ENCODE measurements around the gene CALML6. TPM values are rescaled to one million over a fixed set of nuclear protein-coding genes. Genes with fewer than 3 reads are reported as not detected.
A peak's percentile ranks its signal among the peaks of the same experiment; 100 is the strongest.

The CALML6 gene
- total RNA-seq, 2 experiments from 2014 or later: 0.41 to 0.86 TPM

- H3K27me3 Mint-ChIP-seq (ENCODE audit: low read depth): no peaks in the 10 kb centered on the region
- H3K36me3 Mint-ChIP-seq (ENCODE audit: low read depth): peaks cover 1% of the 10 kb centered on the region
- peaks cover 3% of the 10 kb centered on the region for H3K4me1 Mint-ChIP-seq (ENCODE audit: low read depth)
- H3K9me3 Mint-ChIP-seq: peaks cover 11% of the 10 kb centered on the region
- no peak overlapping the region for H3K4me3 Mint-ChIP-seq
- no peak overlapping the region for H3K27ac Mint-ChIP-seq
- intact Hi-C loops (cut with micrococcal nuclease): no loop called here
- no peak for DNase-seq
- CTCF ChIA-PET: interaction anchor here (0.6 kb wide), 1 partner anchor 104 kb away, joined by 5 read pairs; no protein-coding TSS in a partner anchor
Measured at GRCh38 chr1:1947493-1947892, 32.4 kb downstream of the CALML6 start.

- peaks cover 2% of the 10 kb centered on the region for H3K4me1 Mint-ChIP-seq (ENCODE audit: low read depth)
- H3K9me3 Mint-ChIP-seq: peaks cover 11% of the 10 kb centered on the region
Measured at GRCh38 chr1:1948783-1949182, 33.7 kb downstream of the CALML6 start.

GRCh38 chr1:1950940-1951339, 35.9 kb downstream of the CALML6 start:
- Mint-ChIP-seq H3K9me3 (peaks cover 14% of the 10 kb centered on the region), H3K4me3 (no peak overlapping the region), H3K27ac (no peak overlapping the region), H3K36me3 (ENCODE audit: low read depth) (peaks cover 1% of the 10 kb centered on the region), H3K27me3 (ENCODE audit: low read depth) (no peaks in the 10 kb centered on the region), H3K4me1 (ENCODE audit: low read depth) (peaks cover 3% of the 10 kb centered on the region)
- CTCF ChIA-PET: no interaction called here
- intact Hi-C loops (cut with micrococcal nuclease): loop anchor here (10.0 kb wide), 1 partner anchor 214 kb away; no protein-coding TSS in a partner anchor
- no peak for DNase-seq

More at GRCh38 chr1:1948783-1949182, 33.7 kb downstream of the CALML6 start:
- no peak overlapping the region for H3K27ac Mint-ChIP-seq
- no peak for DNase-seq
- no peak overlapping the region for H3K4me3 Mint-ChIP-seq
- CTCF ChIA-PET: interaction anchor here (0.6 kb wide), 1 partner anchor 77 kb away, joined by 6 read pairs; no protein-coding TSS in a partner anchor
- peaks cover 1% of the 10 kb centered on the region for H3K36me3 Mint-ChIP-seq (ENCODE audit: low read depth)
- H3K27me3 Mint-ChIP-seq (ENCODE audit: low read depth): no peaks in the 10 kb centered on the region
- intact Hi-C loops (cut with micrococcal nuclease): no loop called here

DNA sequence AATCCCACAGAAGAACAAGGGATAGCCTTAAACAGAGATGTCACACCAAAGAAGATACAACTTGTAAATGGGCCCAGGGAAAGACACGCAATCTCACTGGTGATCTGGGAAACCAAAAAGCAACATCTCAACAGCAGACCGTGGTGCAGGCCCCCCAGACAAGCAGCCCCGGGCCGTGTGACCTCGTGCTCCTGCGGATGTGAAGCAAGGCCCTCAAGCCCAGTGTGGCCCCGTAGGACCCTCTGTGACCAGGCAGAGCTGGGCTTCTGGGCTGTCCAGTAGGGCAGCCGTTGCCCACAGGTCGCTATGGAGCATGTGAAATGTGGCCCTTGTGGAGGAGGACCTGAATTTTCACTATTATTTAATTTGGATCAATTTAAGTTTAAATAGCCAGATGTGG, 39.0 kb downstream of the CALML6 start:
- DNase-seq: no peak
- Mint-ChIP-seq H3K27ac (no peak overlapping the region), H3K4me1 (ENCODE audit: low read depth) (peaks cover 3% of the 10 kb centered on the region), H3K4me3 (no peak overlapping the region), H3K36me3 (ENCODE audit: low read depth) (peaks cover 1% of the 10 kb centered on the region), H3K9me3 (peaks cover 14% of the 10 kb centered on the region), H3K27me3 (ENCODE audit: low read depth) (no peaks in the 10 kb centered on the region)
- intact Hi-C loops (cut with micrococcal nuclease): loop anchor here (10.0 kb wide), 1 partner anchor 211 kb away; no protein-coding TSS in a partner anchor
- CTCF ChIA-PET: interaction anchor here (1.4 kb wide), 1 partner anchor 86 kb away, joined by 3 read pairs; no protein-coding TSS in a partner anchor

DNA sequence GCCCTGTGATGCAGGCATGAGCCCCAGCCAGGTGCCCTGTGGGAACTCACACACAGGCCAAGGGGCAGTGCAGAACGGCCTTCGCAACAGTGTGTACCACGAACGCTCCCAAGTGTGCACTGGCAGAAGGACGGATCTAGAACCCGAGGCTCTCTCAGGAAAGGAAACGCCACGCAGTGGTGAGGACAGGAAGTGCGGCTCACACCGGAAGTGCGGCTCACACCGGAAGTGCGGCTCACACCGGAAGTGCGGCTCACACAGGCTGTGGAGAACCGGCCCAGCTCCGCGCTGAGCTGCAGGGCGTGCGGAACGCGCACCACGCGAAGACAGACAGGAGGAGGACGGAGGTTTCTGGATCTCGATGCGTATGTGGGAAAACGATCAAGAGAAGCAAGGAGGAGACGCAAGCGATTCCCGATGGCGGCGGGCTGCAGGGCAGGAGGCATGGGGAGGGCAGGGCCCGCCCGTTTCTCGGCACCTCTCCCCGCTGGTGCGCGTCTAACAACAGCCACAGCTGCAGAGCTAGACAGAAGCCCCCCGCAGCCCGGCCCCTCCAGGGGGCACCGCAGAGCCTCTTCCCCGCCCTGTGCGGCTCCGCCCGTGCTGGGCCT, 39.9 kb downstream of the CALML6 start:
- Mint-ChIP-seq H3K27me3 (ENCODE audit: low read depth) (peaks cover 6% of the 10 kb centered on the region), H3K4me3 (no peak overlapping the region), H3K27ac (no peak overlapping the region), H3K4me1 (ENCODE audit: low read depth) (peaks cover 8% of the 10 kb centered on the region), H3K9me3 (peaks cover 14% of the 10 kb centered on the region), H3K36me3 (ENCODE audit: low read depth) (peaks cover 1% of the 10 kb centered on the region)
- intact Hi-C loops (cut with micrococcal nuclease): loop anchor here (10.0 kb wide), 1 partner anchor 210 kb away; no protein-coding TSS in a partner anchor
- CTCF ChIA-PET: interaction anchor here (1.3 to 1.6 kb wide), 3 partner anchors 10 to 89 kb away, joined by 3 to 7 read pairs (median 6); no protein-coding TSS in a partner anchor
- DNase-seq: peak; percentile 41

DNA sequence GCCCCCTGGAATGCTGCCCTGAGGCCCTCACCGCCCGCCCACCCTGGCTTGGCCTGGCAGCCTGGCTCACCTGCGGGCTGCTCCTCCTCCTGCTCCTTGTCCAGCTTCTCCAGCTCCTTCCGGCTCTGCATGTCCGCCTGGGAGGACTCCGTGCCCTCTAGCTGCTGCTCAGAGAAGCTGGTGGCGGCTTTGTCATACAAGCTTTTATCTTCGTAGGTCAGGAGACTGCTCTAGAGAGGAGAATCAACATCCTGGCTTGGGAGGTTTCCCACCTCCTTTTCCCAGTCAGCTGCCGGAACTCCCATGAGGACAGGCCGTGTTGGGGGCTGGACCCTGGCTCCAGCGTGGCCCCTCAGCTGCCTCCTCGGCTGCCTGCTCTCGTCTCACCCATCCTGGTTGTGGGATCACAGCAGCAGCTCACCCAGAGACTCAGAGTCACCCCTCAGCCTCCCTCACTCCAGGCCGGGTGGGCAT, 40.6 kb downstream of the CALML6 start:
- Mint-ChIP-seq H3K4me3 (no peak overlapping the region), H3K27me3 (ENCODE audit: low read depth) (peaks cover 8% of the 10 kb centered on the region), H3K36me3 (ENCODE audit: low read depth) (peaks cover 1% of the 10 kb centered on the region), H3K27ac (no peak overlapping the region), H3K9me3 (peaks cover 13% of the 10 kb centered on the region), H3K4me1 (ENCODE audit: low read depth) (peaks cover 11% of the 10 kb centered on the region)
- DNase-seq: no peak
- intact Hi-C loops (cut with micrococcal nuclease): loop anchor here (10.0 kb wide), 1 partner anchor 209 kb away; no protein-coding TSS in a partner anchor
- CTCF ChIA-PET: interaction anchor here (1.3 to 1.6 kb wide), 2 partner anchors 11 to 89 kb away, joined by 6 to 7 read pairs; no protein-coding TSS in a partner anchor

DNA sequence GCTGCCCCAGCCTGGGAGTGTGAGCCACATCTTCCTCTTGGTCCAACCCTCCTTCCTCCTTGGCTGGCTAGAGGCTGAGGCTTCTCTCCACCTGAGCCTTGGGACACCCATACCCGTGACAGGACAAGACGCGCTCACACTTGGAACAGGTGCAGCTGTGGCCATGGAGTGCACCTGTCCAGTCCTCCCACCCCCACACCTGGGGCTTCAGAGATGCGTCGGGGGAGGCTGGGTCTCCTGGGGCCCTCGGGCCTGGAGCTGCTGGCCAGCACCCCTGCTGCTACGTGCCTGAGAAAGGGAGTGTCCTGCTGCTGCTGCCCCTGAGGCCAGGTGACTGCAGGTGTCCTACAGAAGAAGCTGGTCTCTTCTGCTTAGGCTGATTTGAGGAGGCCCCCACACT, 41.0 kb downstream of the CALML6 start:
- Mint-ChIP-seq H3K4me1 (ENCODE audit: low read depth) (peaks cover 11% of the 10 kb centered on the region), H3K9me3 (peaks cover 8% of the 10 kb centered on the region), H3K27me3 (ENCODE audit: low read depth) (peaks cover 13% of the 10 kb centered on the region), H3K36me3 (ENCODE audit: low read depth) (peaks cover 1% of the 10 kb centered on the region), H3K27ac (no peak overlapping the region), H3K4me3 (no peak overlapping the region)
- DNase-seq: no peak
- CTCF ChIA-PET: interaction anchor here (1.3 to 1.6 kb wide), 2 partner anchors 11 to 88 kb away, joined by 6 to 7 read pairs; no protein-coding TSS in a partner anchor
- intact Hi-C loops (cut with micrococcal nuclease): loop anchor here (10.0 kb wide), 1 partner anchor 209 kb away; no protein-coding TSS in a partner anchor

DNA sequence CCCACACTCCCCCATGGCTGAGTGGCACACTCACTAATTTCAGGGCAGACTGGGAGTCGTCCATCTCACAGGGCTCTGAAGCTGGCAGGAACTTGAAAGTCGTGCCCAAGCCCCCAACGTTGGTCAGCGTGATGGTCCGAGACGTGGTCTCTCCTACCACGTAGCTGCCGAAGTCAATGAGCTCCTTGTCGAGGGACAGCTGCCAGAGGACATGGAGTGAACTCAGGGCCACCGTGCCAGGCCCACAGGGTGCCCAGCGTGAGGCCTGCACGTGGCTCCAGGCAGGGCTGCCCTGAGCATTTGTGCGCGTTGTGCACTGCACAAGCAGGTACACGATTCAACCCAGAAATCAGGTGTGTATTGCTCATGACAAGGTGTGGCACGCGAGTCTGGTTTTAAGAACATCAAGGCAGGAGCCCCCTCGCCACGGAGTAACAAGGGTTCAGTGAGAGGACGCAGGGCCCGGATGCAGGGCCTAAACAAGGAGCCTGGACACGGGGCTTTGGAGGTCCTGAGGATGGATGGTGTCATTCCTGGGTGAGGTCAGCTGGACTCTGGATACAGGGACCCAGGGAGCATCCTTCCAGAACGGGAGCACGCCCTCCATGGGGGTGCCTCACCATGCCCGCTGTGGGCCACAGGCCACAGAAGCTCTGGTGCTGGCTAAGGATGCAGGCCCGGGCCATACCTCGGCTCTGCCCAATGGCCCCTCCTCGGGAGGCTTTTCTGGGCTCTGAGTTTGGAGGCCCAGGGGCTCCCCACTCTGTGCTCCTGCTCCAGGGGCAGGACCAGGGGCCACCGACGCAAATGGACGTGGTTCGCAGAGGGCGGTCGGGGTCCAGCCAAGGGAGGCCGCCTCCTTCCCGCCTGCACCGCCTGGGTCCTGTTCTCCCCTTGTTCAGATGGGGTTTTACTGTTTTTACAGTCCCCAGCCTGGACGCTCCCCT, 41.8 kb downstream of the CALML6 start:
- Mint-ChIP-seq H3K27me3 (ENCODE audit: low read depth) (peaks cover 19% of the 10 kb centered on the region), H3K4me1 (ENCODE audit: low read depth) (peaks cover 11% of the 10 kb centered on the region), H3K9me3 (peaks cover 3% of the 10 kb centered on the region), H3K27ac (no peak overlapping the region), H3K4me3 (no peak overlapping the region), H3K36me3 (ENCODE audit: low read depth) (no peaks in the 10 kb centered on the region)
- intact Hi-C loops (cut with micrococcal nuclease): loop anchor here (10.0 kb wide), 1 partner anchor 208 kb away; no protein-coding TSS in a partner anchor
- no peak for DNase-seq
- CTCF ChIA-PET: interaction anchor here (1.6 kb wide), 1 partner anchor 12 kb away, joined by 6 read pairs; no protein-coding TSS in a partner anchor

DNA sequence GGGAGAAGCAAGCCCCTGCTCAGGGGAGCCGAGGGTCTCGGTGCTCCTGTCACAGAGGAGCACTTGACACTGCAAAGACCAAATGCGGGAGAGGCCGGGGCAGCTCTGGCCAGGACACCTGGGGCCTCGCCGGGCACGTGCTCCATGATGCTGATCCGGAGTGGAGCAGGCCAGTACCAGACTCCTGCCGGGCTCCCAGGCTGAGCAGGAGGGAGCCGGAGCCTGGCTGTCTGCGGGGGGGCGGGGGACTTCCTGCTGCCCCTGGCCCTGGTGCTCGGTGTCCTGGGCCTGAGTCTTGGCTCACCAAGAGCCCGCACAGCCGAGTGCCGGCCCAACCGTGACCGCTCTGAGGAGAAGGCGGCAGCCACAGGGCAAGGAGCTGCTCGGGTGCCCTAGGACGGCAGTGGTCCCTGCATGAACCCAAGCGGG, 42.5 kb downstream of the CALML6 start:
- no peak overlapping the region for H3K4me3 Mint-ChIP-seq
- intact Hi-C loops (cut with micrococcal nuclease): loop anchor here (10.0 kb wide), 1 partner anchor 207 kb away; no protein-coding TSS in a partner anchor
- peaks cover 20% of the 10 kb centered on the region for H3K27me3 Mint-ChIP-seq (ENCODE audit: low read depth)
- H3K36me3 Mint-ChIP-seq (ENCODE audit: low read depth): no peaks in the 10 kb centered on the region
- CTCF ChIA-PET: no interaction called here
- H3K4me1 Mint-ChIP-seq (ENCODE audit: low read depth): peaks cover 11% of the 10 kb centered on the region
- H3K27ac Mint-ChIP-seq: no peak overlapping the region
- peaks cover 3% of the 10 kb centered on the region for H3K9me3 Mint-ChIP-seq
- no peak for DNase-seq

DNA sequence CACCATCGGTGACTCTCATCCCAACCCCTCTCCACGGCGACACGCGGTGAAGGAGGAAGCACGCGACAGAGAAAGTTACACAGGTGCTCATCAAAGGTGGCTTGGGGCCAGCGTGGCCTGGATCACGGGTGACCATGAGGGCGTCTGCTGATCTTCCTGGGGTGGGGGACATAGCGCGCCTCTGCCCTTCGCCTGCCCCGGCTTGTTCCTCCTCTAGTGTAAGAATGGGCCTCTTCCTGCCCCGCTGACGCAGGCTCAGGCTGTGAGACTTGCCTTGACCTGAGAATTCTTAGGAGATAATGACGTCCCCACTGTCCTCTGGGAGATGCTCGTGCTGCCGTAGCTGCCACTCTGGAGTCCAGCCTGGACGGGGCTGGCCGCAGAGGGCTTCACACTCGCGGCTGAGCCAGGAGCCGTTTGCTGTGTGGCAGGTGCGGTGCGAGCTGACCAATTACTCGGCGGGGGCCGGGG, 43.0 kb downstream of the CALML6 start:
- CTCF ChIA-PET: no interaction called here
- H3K36me3 Mint-ChIP-seq (ENCODE audit: low read depth): no peaks in the 10 kb centered on the region
- no peak overlapping the region for H3K27ac Mint-ChIP-seq
- H3K4me1 Mint-ChIP-seq (ENCODE audit: low read depth): peaks cover 11% of the 10 kb centered on the region
- H3K9me3 Mint-ChIP-seq: peaks cover 3% of the 10 kb centered on the region
- H3K27me3 Mint-ChIP-seq (ENCODE audit: low read depth): peaks cover 20% of the 10 kb centered on the region
- H3K4me3 Mint-ChIP-seq: no peak overlapping the region
- intact Hi-C loops (cut with micrococcal nuclease): loop anchor here (10.0 kb wide), 1 partner anchor 207 kb away; no protein-coding TSS in a partner anchor
- no peak for DNase-seq

GRCh38 chr1:1959459-1959839, 44.4 kb downstream of the CALML6 start:
- intact Hi-C loops (cut with micrococcal nuclease): loop anchor here (10.0 kb wide), 1 partner anchor 205 kb away; no protein-coding TSS in a partner anchor
- H3K9me3 Mint-ChIP-seq: peaks cover 3% of the 10 kb centered on the region
- H3K27me3 Mint-ChIP-seq (ENCODE audit: low read depth): peaks cover 20% of the 10 kb centered on the region
- H3K4me3 Mint-ChIP-seq: no peak overlapping the region
- CTCF ChIA-PET: interaction anchor here (0.5 to 3.8 kb wide), 6 partner anchors 10 to 316 kb away, joined by 3 to 52 read pairs (median 4); no protein-coding TSS in a partner anchor
- H3K4me1 Mint-ChIP-seq (ENCODE audit: low read depth): peaks cover 11% of the 10 kb centered on the region
- DNase-seq: no peak
- H3K36me3 Mint-ChIP-seq (ENCODE audit: low read depth): no peaks in the 10 kb centered on the region
- no peak overlapping the region for H3K27ac Mint-ChIP-seq
